Spleen (tissue), 11 donors: ENCODE measurements around the gene HOXC10. TPM values are rescaled to one million over a fixed set of nuclear protein-coding genes. Genes with fewer than 3 reads are reported as not detected.

Experiments used
- DNase-seq: peaks from one replicate; pipeline ENCODE4 v3.0.0-alpha.2; 2020
- H3K27ac ChIP-seq, 8 donors: fragments of 200-600 bp; sonication (generic) in 7 of 8; 1 replicate in 4 of 8; 2 replicates in 4 of 8; pipeline versions ENCODE4 v1.5.0 to v1.8.0; 2016 to 2021; ENCODE audit warnings: inconsistent platforms in 4 of 8, mild to moderate bottlenecking in 4 of 8, moderate library complexity in 1 of 8
- H3K27me3 ChIP-seq, 7 donors: fragments of 200-600 bp; sonication (generic) in 6 of 7; replicated peaks in 1 of 7; 1 replicate in 4 of 7; 2 replicates in 3 of 7; pipeline versions ENCODE4 v1.5.0 to v1.8.0; 2016 to 2021; ENCODE audit warnings: inconsistent platforms in 3 of 7, mild to moderate bottlenecking in 1 of 7
- H3K36me3 ChIP-seq, 6 donors: fragments of 200-600 bp; sonication (generic) in 5 of 6; 1 replicate in 4 of 6; 2 replicates in 2 of 6; pipeline versions ENCODE4 v1.5.0 to v1.8.0; 2016 to 2021; ENCODE audit warnings: inconsistent platforms in 2 of 6
- H3K4me1 ChIP-seq, 6 donors: fragments of 200-600 bp; sonication (generic) in 5 of 6; 1 replicate in 3 of 6; 2 replicates in 3 of 6; pipeline versions ENCODE4 v1.5.0 to v1.8.0; 2016 to 2021; ENCODE audit warnings: inconsistent platforms in 3 of 6
- H3K4me3 ChIP-seq, 8 donors: fragments of 200-600 bp; sonication (generic) in 7 of 8; 1 replicate in 4 of 8; 2 replicates in 4 of 8; pipeline versions ENCODE4 v1.5.0 to v1.8.0; 2016 to 2021; ENCODE audit warnings: inconsistent platforms in 4 of 8, mild to moderate bottlenecking in 4 of 8, moderate library complexity in 2 of 8
- H3K9me3 ChIP-seq, 8 donors: fragments of 200-600 bp; sonication (generic) in 7 of 8; 1 replicate in 4 of 8; 2 replicates in 4 of 8; pipeline versions ENCODE4 v1.5.0 to v1.8.0; 2016 to 2021; ENCODE audit warnings: inconsistent platforms in 4 of 8
- POLR2A ChIP-seq, 3 donors: fragments of 450-650 bp; IDR thresholded peaks; one replicate each; pipeline ENCODE4 v1.5.1; 2017; ENCODE audit warnings: antibody characterized with exemption in 3 of 3, mild to moderate bottlenecking in 1 of 3
- POLR2AphosphoS5 ChIP-seq, 3 donors: sonication (generic); formaldehyde crosslinking; IDR thresholded peaks; one replicate each; pipeline ENCODE4 v1.5.1; 2017; ENCODE audit warnings: antibody characterized with exemption in 3 of 3
- WGBS, 5 donors: extraction: QIAGEN DNeasy Blood & Tissue Kit in 3 of 5; methylation state at CpG; one replicate each; pipeline versions ENCODE4 v1.1.5 to v1.1.7; 2013 to 2018; 5-methylcytosine and 5-hydroxymethylcytosine counted together
- intact Hi-C: fragments of 100-400 bp; cut with DNase I; formaldehyde crosslinking; loops from one replicate; pipeline ENCODE4 v1.15.0; 2023; ENCODE audit warnings: low total_unique reads
- polyA plus RNA-seq, 3 donors: library from polyadenylated mRNA; stranded (reverse); fragments of 200-250 nt; gene quantifications; one replicate each; pipeline ENCODE4 v1.2.1, GENCODE V29; 2013
- total RNA-seq, 7 donors: library from RNA; depleted of rRNA in 3 of 7; stranded (reverse); fragments of >200 nt in 3 of 7; fragmentation: NEBNext Ultra II Directional in 4 of 7; extraction: Animal tissue kit (Norgen Biotek cat#: 25700) in 4 of 7; gene quantifications; one replicate each; pipeline versions ENCODE4 v1.1.0 to v1.2.1, GENCODE V29; 2016 to 2021
- TF ChIP-seq, protein P1 (sequence below), 11 experiments: fragments of 200-600 bp in 7 of 11; fragments of 450-650 bp in 4 of 11; sonication (generic) in 4 of 11; IDR thresholded peaks in 8 of 11; conservative IDR thresholded peaks in 3 of 11; 1 replicate in 7 of 11; 2 replicates in 4 of 11; pipeline versions ENCODE4 v1.4.0 to v1.8.0; 2016 to 2021; ENCODE audit warnings: antibody characterized with exemption in 11 of 11, inconsistent platforms in 4 of 11, mild to moderate bottlenecking in 1 of 11
- donor health status: healthy with polysubstance abuse.
- donor health status: DM: no; HTN: no; CAD: no; lungs with moderate emphysema.
- donor health status: DM: no; HTN: no; CAD: no.
- donor health status: Bipolar disorder and iron deficiency.
- donor health status: healthy.
- donor health status: DM: no; HTN: no; CAD: no.
- donor health status: DM: yes; HTN: yes; CAD: no.

Gene HOXC10
- total and polyA plus RNA-seq, 10 donors: not detected

DNA sequence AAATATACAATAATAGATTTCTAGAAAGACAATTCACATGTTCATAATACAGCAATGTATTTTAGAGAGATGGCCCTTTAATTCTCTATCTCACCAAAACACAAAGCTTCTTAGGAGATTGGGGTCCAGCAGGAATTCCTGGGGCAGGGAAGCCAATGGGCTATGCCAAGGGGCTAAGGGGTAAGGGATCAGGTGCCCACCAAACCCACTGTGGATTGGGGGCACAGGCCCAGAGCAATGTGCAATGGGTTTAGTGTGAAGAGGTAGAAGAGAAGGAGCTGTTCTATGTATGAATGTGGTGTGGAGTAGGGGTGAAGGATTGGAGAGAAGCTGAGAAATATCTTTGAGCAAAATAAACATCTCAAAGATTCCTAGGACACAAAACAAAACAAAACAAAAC lies 43.8 kb upstream of the HOXC10 start:
- H3K27me3 ChIP-seq: peaks cover 8 to 100% (median 99%) of the 10 kb centered on the region in 7 donors

DNA sequence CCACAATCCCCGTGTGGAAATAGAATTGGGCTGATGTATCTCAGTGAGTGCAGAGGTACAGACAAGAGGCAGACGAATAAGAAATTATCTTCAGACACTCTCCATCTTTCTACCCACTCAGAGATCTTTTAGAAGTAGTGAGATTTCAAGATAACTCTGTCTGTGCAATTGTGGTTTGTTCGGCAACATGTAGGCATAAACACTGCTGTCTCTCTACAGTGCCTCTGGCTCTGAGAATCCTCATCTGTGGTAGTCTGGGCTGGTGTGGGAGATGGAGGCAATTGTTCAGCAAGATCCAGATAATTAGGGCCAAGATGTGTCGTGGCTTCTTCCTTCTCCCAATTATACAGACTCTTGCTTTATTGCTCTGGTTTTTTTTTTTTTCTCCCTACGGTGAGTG lies 43.2 kb upstream of the HOXC10 start:
- Histone ChIP-seq H3K27me3 (peaks cover 8 to 100% (median 99%) of the 10 kb centered on the region in 7 donors), H3K27ac (no peak overlapping the region), H3K36me3 (no peaks in the 10 kb centered on the region), H3K9me3 (peaks cover 0 to 3% (median 0%) of the 10 kb centered on the region in 8 donors), H3K4me1 (peaks cover 0 to 23% (median 7%) of the 10 kb centered on the region in 6 donors), H3K4me3 (no peak overlapping the region)
- intact Hi-C loops: no loop called here
- TF ChIP-seq POLR2AphosphoS5 (IDR thresholded peaks at IDR 0.05) (no peak), POLR2A (IDR thresholded peaks at IDR 0.05) (no peak)
- TF ChIP-seq, protein P1, sequence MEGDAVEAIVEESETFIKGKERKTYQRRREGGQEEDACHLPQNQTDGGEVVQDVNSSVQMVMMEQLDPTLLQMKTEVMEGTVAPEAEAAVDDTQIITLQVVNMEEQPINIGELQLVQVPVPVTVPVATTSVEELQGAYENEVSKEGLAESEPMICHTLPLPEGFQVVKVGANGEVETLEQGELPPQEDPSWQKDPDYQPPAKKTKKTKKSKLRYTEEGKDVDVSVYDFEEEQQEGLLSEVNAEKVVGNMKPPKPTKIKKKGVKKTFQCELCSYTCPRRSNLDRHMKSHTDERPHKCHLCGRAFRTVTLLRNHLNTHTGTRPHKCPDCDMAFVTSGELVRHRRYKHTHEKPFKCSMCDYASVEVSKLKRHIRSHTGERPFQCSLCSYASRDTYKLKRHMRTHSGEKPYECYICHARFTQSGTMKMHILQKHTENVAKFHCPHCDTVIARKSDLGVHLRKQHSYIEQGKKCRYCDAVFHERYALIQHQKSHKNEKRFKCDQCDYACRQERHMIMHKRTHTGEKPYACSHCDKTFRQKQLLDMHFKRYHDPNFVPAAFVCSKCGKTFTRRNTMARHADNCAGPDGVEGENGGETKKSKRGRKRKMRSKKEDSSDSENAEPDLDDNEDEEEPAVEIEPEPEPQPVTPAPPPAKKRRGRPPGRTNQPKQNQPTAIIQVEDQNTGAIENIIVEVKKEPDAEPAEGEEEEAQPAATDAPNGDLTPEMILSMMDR (IDR thresholded peaks at IDR 0.05 in 8 of 11, conservative IDR thresholded peaks at IDR 0.05 in 3 of 11): no peak
- 13 to 24% (median 16%) methylated on average over 5 of the region's 5 CpGs for WGBS, 5 donors
- DNase-seq: no peak

More for the DNA sequence above, 43.8 kb upstream of the HOXC10 start:
- Histone ChIP-seq H3K4me1 (peaks cover 0 to 23% (median 7%) of the 10 kb centered on the region in 6 donors), H3K27ac (no peak overlapping the region), H3K9me3 (peaks cover 0 to 3% (median 0%) of the 10 kb centered on the region in 8 donors), H3K4me3 (no peak overlapping the region), H3K36me3 (no peaks in the 10 kb centered on the region)
- no peak for DNase-seq
- TF ChIP-seq POLR2A (IDR thresholded peaks at IDR 0.05) (no peak), POLR2AphosphoS5 (IDR thresholded peaks at IDR 0.05) (no peak)
- TF ChIP-seq, protein P1 (IDR thresholded peaks at IDR 0.05 in 8 of 11, conservative IDR thresholded peaks at IDR 0.05 in 3 of 11): no peak
- intact Hi-C loops: no loop called here

DNA sequence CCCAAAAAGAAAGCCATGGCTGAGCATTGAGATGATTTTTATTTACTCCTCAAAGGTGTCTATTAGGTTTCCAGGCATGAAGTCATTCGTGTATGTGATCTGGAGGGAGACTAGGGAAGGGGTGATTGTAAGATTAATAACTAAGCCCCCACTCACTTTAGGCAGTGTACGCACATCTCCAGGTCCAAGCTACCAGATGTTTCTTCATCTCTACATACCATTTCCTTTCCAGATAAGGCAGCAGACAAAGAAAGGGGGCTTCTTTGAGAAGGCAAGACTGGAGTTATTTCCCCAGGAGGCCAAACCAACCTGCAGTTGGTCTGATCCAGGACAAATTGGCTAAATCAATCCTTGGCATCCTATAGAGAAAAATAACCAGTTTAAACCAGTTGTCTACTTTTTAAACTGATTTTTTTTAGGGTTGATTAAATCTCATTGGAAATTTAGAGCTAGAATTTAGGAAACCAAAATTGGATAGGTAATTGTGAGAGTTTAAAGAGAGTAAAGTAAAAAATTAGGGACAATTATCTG lies 42.4 kb upstream of the HOXC10 start:
- no peak for TF ChIP-seq POLR2A (IDR thresholded peaks at IDR 0.05)
- no peak for TF ChIP-seq POLR2AphosphoS5 (IDR thresholded peaks at IDR 0.05)
- TF ChIP-seq, protein P1 (IDR thresholded peaks at IDR 0.05 in 8 of 11, conservative IDR thresholded peaks at IDR 0.05 in 3 of 11): no peak
- Histone ChIP-seq H3K4me1 (peaks cover 0 to 23% (median 7%) of the 10 kb centered on the region in 6 donors), H3K36me3 (no peaks in the 10 kb centered on the region), H3K9me3 (peaks cover 0 to 3% (median 0%) of the 10 kb centered on the region in 8 donors), H3K4me3 (no peak overlapping the region), H3K27ac (no peak overlapping the region), H3K27me3 (peaks cover 7 to 100% (median 99%) of the 10 kb centered on the region in 7 donors)
- no peak for DNase-seq
- 13 to 24% (median 17%) methylated on average over 2 of the region's 2 CpGs for WGBS, 5 donors
- intact Hi-C loops: no loop called here

DNA sequence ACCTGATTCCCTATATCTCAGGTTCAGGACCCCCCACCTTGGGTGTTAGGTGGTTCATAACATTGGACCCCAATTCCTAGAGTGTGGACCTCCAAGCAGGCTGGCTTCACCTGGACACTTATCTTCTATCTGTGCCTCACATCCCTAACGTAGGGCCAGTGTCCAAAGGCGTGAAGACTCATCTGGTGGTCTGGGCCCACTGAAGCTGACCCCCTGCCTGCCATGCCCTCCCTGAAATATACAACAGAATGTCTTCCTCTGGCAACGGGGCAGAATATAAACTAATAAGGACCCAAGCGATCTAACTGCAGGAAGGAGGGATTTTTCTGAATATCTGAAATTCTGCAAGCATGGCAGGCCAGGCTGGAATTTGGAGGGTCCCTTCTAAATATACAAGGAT lies 40.7 kb upstream of the HOXC10 start:
- Histone ChIP-seq H3K9me3 (no peaks in the 10 kb centered on the region), H3K4me1 (peaks cover 0 to 12% (median 0%) of the 10 kb centered on the region in 6 donors), H3K27ac (no peak overlapping the region), H3K4me3 (no peak overlapping the region), H3K27me3 (peaks cover 4 to 100% (median 97%) of the 10 kb centered on the region in 7 donors), H3K36me3 (no peaks in the 10 kb centered on the region)
- WGBS, 5 donors: 13 to 24% (median 15%) methylated on average over 4 of the region's 4 CpGs
- TF ChIP-seq, protein P1 (IDR thresholded peaks at IDR 0.05 in 8 of 11, conservative IDR thresholded peaks at IDR 0.05 in 3 of 11): no peak
- TF ChIP-seq POLR2AphosphoS5 (IDR thresholded peaks at IDR 0.05) (no peak), POLR2A (IDR thresholded peaks at IDR 0.05) (no peak)
- intact Hi-C loops: no loop called here
- no peak for DNase-seq
